Spleen (tissue), 7 donors: ENCODE results near the gene RPN1.

ENCODE experiments used
- CTCF ChIP-seq, 11 experiments: fragments of 200-600 bp in 7 of 11; fragments of 450-650 bp in 4 of 11; sonication (generic) in 4 of 11; IDR thresholded peaks in 8 of 11; conservative IDR thresholded peaks in 3 of 11; 1 replicate in 7 of 11; 2 replicates in 4 of 11; pipeline versions ENCODE4 v1.4.0 to v1.8.0; 2016 to 2021; ENCODE audit warnings: antibody characterized with exemption in 11 of 11, inconsistent platforms in 4 of 11, mild to moderate bottlenecking in 1 of 11
- POLR2A ChIP-seq, 3 donors: fragments of 450-650 bp; IDR thresholded peaks; one replicate each; pipeline ENCODE4 v1.5.1; 2017; ENCODE audit warnings: antibody characterized with exemption in 3 of 3, mild to moderate bottlenecking in 1 of 3
- POLR2AphosphoS5 ChIP-seq, 3 donors: sonication (generic); formaldehyde crosslinking; IDR thresholded peaks; one replicate each; pipeline ENCODE4 v1.5.1; 2017; ENCODE audit warnings: antibody characterized with exemption in 3 of 3
- donor health status: DM: no; HTN: no; CAD: no; lungs with moderate emphysema.
- donor health status: DM: no; HTN: no; CAD: no.
- donor health status: DM: no; HTN: no; CAD: no.

DNA sequence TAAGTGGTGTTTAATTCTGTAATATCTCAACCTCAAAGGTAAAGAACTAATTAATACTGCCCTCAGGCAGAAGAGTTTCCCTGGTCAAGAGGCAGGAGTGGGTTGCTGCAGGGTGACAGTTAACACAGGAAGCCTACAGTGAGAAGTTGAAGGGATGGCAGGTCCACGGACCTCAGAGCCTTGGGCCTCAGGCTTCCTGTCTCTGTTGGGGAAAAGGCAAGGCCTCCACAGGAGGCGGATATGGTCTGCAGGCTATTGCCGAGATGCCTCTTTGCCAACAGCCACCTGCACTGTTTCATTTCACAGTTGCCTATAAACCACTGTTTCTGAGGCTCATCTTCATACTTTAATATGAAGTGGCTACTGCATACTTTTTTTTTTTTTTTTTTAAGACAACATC lies 33.3 kb upstream of the RPN1 start:
- TF ChIP-seq CTCF (IDR thresholded peaks at IDR 0.05 in 8 of 11, conservative IDR thresholded peaks at IDR 0.05 in 3 of 11) (no peak), POLR2A (IDR thresholded peaks at IDR 0.05) (no peak), POLR2AphosphoS5 (IDR thresholded peaks at IDR 0.05) (no peak)
